H7 (cell line): ENCODE data around the gene ADAM12. TPM values are rescaled to one million over a fixed set of nuclear protein-coding genes. Genes with fewer than 3 reads are reported as not detected.

Source experiments
- DNase-seq: peaks from one replicate; pipeline ENCODE4 v3.0.0; 2012
- H3K27me3 ChIP-seq: 2 replicates; pipeline ENCODE4 v1.6.0; 2011; ENCODE audit warnings: mild to moderate bottlenecking, low read length; ENCODE audit not compliant: control insufficient read depth, insufficient read depth
- H3K36me3 ChIP-seq: replicated peaks from 2 replicates; pipeline ENCODE4 v1.5.1; 2011; ENCODE audit warnings: low read length; ENCODE audit not compliant: control insufficient read depth, insufficient read depth
- H3K4me3 ChIP-seq: 2 replicates; pipeline ENCODE4 v1.5.1; 2011; ENCODE audit warnings: low read depth, mild to moderate bottlenecking, control low read depth, low read length, moderate library complexity; ENCODE audit not compliant: insufficient read depth
- total RNA-seq: library from RNA; depleted of rRNA; stranded (reverse); fragments of >200 nt; shearing (Covaris generic); gene quantifications from 2 replicates; pipeline ENCODE4 v1.2.3, GENCODE V29; 2014

The ADAM12 gene
- total RNA-seq, 1 experiment from 2014 or later, result 0.66 TPM

DNA sequence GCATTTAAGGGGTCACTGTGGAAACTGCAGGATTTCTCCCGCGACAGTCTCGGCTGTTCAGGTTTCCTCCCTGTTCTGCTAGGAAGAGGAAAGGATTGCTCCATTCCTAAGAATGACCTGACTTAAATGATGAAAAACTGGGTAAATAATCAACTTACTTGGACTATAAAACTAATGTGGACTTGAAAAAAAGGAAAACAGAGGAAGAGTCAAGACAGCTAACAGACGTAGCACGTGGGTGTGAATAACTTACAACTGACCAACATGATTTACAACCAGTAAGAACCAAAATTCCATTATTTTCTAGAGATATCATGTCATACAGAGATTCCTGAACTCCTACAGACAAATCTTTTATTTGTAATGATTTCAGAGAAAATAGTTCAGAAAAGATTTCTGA, 93.8 kb downstream of the ADAM12 start:
- no peak for DNase-seq
- Histone ChIP-seq H3K27me3 (no peaks in the 10 kb centered on the region), H3K4me3 (no peak overlapping the region), H3K36me3 (no peaks in the 10 kb centered on the region)

DNA sequence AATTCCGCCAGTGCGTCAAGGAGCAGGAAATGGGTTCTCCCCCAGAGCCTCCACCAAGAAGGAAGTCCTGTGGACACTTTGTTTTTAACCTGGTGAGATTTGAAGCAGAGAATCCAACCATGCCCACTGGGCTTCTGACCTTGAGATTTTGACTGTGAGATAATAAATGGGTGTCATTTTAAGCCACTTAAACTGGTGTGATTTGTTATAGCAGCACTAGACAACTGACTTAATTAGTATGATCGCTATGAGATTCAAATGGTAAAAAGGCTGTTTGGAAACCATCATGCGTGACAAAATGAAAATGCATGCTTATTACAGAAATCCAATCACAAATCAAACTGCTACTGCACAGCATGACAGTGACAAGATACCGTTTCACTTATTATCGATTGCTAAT, 98.0 kb downstream of the ADAM12 start:
- Histone ChIP-seq H3K36me3 (no peaks in the 10 kb centered on the region), H3K27me3 (no peaks in the 10 kb centered on the region), H3K4me3 (no peak overlapping the region)
- DNase-seq, result no peak

DNA sequence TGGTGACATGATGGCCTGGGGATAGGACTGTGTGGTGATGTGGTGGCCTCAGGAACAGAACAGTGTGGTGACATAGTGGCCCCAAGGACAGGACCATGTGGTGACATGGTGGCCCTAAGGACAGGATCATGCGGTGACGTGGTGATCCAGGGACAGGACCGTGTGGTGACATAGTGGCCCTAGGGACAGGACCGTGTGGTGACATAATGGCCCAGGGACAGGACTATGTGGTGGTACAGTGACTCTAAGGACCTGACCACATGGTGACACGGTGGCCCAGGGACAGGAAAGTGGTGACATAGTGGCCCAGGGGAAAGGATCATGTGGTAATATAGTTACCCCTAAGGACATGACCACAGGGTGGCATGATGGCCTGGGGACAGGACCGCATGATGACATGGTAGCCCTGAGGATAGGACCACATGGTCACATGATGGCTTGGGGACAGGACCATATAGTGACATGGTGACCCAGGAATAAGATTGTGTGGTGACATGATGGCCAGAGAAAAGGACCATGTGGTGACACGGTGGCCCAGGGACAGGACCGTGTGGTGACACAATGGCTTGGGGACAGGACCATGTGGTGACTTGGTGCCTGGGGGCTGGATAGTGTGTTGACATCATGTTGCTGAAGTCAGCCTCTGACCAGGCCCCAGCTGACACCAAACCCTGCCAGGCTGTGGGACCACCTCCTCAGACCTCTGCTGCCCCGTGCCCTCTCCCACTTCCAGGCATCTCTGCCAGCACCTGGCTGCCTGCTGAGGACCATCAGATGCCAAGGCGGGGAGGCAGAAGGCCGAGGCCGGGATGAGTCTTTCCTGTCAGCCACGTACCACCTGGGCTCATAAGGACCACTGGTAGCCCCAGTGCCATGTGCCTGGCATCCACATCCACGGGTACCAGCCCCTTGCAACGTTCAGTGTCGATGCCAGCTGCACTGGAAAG, 99.5 kb downstream of the ADAM12 start:
- no peak for DNase-seq
- Histone ChIP-seq H3K27me3 (no peaks in the 10 kb centered on the region), H3K4me3 (no peak overlapping the region), H3K36me3 (no peaks in the 10 kb centered on the region)

DNA sequence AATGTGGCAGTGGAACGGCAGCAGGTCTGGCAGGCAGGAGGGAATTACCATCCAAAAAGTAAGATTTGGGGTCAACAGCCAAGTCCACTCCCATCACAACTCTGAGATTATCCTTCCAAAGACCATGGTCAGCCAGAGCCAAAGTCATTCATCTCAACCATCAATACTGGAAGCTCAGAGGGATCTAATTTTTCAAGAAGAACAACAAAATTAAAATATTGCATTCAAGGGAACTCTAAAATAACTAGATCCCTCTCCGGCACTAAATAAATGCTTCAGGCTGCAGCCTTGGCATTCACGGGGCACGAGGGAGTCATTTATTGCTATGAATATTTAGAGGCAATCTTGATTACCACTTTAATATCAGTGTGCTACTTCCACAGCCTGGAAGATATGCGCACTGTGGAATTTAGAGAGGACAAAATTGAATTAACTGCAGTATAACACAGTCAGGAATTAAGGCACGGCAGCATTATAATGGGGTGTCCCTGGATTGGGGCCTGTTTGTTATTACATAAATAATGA, 102.0 kb downstream of the ADAM12 start:
- Histone ChIP-seq H3K36me3 (no peaks in the 10 kb centered on the region), H3K27me3 (no peaks in the 10 kb centered on the region), H3K4me3 (no peak overlapping the region)
- no peak for DNase-seq

DNA sequence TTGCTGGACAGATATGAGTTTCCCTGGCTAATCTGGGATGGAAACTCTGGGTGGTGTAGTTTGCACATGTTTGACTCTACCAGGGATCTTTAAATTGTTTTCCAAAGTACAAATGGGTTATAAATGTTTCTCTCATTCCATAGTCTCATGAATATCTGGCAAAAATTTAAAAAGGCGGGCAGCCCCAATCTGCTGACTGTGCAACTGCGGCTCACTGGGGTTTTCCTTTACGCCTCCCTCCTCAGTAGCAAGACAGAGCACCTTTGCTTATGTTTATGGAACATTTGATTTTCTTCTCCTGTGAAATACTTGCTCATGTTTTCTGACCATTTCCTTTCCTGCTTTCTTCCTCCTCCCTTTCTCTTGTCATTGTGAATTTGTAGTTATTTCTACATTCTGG, 105.0 kb downstream of the ADAM12 start:
- H3K4me3 ChIP-seq, result no peak overlapping the region
- H3K36me3 ChIP-seq, result no peaks in the 10 kb centered on the region
- DNase-seq, result no peak
- no peaks in the 10 kb centered on the region for H3K27me3 ChIP-seq

DNA sequence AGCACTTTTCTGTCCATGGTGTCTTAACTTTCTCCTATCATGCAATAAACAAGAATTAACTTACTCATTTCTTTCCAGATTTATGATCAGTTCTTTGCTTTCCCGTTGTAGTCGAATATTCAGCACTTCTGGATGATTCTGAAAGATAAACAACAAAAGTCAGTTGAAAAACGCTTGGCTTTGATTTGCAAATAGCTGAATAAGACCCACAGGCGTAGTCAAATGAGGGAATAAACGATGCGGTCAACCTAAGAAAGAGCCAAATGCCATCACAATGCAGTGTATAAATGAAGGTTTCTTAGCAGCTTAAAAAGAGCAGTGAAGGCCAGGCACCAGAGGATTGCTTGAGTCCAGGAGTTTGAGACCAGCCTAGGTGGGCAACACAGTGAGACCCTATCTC, 109.4 kb downstream of the ADAM12 start:
- Histone ChIP-seq H3K27me3 (no peaks in the 10 kb centered on the region), H3K4me3 (no peak overlapping the region), H3K36me3 (no peaks in the 10 kb centered on the region)
- no peak for DNase-seq

DNA sequence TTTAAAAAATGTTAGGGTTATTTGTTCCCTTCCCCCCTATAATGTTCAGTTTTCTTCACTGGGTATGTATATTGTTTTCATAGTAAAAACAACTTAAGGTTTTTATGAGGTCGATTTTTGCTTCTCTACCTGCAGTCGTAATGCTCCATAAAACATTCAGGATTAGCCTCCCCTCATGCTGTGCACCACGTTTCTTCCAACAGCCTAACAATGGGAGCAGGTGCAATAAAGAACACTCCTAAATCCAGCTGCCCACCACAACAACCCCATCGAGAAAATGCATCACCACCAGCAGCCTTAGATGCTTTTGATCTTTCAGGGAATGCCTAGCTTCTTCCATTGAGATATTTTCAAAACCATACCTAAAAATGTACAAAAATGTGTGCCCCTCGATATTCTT, 111.1 kb downstream of the ADAM12 start:
- Histone ChIP-seq H3K27me3 (no peaks in the 10 kb centered on the region), H3K4me3 (no peak overlapping the region), H3K36me3 (no peaks in the 10 kb centered on the region)
- peak; percentile 45 for DNase-seq

DNA sequence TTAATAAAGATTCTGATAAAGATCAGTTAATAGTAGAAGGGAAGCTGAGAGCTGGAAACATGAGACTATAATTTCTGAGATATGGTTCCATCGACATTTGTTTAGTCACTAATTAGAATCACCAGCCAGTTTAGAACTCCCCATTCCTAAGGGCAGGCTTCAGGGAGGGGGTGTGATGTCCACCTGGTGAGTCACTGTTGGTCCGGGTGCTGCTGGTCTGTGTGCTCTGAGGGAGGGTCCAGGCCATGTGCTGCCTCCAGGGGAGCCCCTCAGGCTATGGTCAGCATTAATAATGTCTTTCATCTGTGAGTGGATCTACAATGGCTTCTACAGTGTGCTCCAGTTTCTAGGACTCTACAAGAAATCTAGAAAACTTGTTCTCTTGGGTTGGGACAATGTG, 115.8 kb downstream of the ADAM12 start:
- Histone ChIP-seq H3K36me3 (no peaks in the 10 kb centered on the region), H3K4me3 (no peak overlapping the region), H3K27me3 (no peaks in the 10 kb centered on the region)
- DNase-seq, result no peak

DNA sequence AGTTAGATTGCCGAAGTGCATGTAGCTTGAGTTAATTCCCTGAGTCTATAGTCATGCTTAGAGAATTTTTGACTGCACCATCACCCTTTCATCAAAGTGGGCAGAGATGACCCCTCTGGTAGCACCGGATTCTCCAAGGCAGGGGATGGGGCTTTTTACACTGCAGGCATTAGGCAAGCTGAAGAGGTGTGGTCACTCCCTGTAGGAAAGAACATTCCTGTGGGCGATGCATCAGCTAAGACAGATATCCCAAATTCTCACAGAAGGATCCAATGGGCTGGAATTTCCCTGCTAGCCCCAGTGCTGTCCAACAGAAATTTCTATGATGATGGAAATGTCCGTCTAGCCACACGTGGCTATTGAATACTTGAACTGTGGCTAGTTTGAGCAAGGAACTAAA, 118.2 kb downstream of the ADAM12 start:
- no peak overlapping the region for H3K4me3 ChIP-seq
- no peaks in the 10 kb centered on the region for H3K27me3 ChIP-seq
- H3K36me3 ChIP-seq, result no peaks in the 10 kb centered on the region
- DNase-seq, result no peak

DNA sequence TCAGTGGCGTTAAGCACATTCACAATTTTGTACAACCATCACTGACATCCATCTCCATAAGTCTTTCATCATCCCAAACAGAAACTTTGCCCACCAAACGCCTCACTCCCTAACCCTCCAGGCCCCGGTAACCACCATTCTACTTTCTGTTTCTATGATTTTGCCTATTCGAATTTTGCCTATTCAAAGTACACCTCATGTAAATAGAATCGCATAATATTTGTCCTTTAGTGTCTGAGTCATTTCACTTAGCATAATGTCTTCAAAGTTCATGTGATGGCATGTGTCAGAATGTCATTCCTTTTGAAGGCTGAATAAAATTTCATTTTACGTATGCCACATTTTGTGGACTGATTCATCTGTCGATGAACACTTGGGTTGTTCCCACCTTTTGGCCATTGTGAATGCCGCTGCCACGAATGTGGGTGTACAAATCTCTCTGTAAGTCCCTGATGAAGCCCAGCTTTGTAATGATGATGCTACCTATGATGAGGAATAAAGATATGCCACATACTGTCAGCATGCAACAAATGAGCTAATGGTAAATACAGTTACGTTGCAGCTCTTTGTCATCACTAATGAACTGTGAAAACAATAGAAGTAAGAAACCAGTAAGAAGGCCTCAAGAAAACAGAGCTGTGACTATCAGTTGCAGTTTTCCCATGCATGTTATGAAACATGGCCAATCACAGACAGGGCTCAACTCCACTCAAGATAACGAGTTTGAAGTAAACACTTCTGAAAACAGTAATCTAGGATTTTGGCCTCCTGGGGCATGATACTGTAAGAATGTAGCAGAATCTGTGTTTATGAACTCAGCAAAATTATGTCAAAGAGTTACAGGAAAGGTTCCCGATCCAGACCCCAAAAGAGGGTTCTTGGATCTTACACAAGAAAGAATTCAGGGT, 120.0 kb downstream of the ADAM12 start:
- Histone ChIP-seq H3K27me3 (no peaks in the 10 kb centered on the region), H3K4me3 (no peak overlapping the region), H3K36me3 (no peaks in the 10 kb centered on the region)
- DNase-seq, result no peak

DNA sequence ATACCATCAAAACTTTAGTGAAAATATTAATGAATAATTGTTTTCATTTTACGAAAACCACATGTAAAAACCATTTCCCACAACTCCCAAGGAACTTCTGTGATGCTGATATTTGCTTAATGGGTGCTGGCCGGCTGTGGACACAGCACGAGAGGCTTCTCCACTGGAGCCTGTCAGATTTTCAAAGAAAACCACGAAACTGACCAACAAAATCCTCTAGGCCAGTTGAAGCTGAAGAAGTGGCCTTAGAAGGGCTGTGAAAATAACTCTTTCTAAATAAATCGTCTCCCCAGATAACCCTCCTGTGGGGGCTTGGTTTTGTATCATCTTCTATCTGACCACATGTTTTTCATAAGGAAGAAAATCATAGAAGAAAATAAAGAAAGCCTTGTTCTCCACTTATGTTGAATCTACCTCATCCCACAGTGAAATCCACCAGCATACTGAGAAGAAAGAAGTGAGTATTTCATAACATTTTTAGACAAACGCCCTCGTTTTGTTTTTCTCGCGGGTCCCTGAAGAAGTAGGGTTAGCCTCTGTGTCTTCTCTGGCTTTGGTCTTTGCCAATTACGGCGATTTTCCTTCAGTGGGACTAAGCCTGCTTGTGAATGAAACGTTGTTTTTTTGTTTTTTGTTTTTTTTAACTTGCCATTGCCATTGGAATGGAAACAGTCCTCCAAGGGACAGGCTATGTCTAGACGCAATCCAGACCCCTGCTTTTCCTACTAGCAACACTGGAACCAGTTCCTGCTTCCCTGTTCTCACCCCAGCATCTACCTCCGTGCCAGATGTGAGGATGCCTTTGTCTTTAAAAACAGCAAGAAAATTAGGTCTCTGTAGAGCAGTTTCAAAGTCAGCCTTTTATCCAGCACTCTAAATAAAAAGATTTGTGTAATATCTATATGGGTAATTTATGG, 123.9 kb downstream of the ADAM12 start:
- H3K27me3 ChIP-seq, result no peaks in the 10 kb centered on the region
- no peak overlapping the region for H3K4me3 ChIP-seq
- H3K36me3 ChIP-seq, result no peaks in the 10 kb centered on the region
- DNase-seq, result no peak

DNA sequence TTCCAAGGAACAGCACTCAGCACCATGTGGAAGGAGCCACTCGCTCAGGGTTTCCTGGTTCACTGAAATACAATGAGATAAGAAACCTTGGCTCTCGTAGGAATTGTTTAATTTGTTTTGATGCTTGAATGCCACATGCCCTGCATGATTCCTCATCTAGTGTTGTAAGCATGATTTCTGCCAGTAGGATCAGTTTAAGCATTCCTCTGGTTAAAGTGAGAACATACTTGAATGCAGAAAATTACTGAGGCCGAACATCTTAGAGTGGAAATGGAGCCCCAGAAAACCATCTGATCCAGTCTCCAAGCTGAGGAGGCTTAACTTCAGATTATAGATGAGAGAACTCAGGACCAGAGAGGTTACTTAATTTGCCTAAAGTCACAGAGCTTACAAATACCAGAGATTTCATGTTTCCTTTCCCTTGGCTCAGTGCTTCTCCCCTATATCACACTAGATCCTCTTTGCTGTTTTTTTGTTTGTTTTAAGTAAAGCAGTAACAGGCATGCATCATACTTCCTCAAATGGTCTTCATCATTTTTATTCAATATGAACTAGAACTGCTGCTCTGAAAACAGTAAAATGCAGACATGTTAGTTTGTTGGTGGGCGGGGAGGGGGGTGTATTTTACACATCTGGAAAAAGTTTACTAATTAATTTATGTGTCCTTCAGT, 125.1 kb downstream of the ADAM12 start:
- no peak for DNase-seq
- Histone ChIP-seq H3K36me3 (no peaks in the 10 kb centered on the region), H3K4me3 (no peak overlapping the region), H3K27me3 (no peaks in the 10 kb centered on the region)

DNA sequence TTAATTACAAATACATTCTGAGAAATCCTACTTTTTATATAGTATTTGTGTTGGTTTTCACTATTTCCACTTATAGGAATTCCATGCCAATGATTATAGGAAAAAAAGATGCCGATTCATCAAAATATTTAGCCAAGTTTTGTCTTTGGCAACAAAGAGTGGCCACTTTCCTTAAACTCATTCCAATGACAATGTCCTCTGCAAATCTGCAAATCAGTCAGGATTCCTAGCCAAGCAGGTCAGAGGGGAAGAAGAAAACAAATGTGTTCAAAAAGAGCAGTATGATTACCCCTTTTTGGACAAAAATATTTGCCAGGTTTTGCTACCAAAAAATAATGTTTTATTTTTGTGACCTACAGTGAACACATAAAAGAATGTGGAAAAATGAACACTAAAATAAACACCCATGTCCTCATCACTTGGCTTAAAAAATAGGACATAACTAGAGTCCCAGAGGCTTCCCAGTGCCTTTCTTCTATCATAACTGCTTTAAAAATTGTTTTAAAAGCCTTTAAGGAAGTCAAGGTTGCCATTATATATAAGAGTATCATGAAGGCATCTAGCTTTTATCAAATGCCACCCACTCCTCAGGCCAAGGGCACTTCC, 125.9 kb downstream of the ADAM12 start:
- Histone ChIP-seq H3K36me3 (no peaks in the 10 kb centered on the region), H3K4me3 (no peak overlapping the region), H3K27me3 (no peaks in the 10 kb centered on the region)
- no peak for DNase-seq
